Measurements from ENCODE around the gene GOLGA8G. TPM values are rescaled to one million over a fixed set of nuclear protein-coding genes. Genes with fewer than 3 reads are reported as not detected.
"Not testable (repeated sequence)": the region's sequence is repeated elsewhere in the genome, so short reads cannot be mapped to it uniquely, and the experiment has no call there.

Gene GOLGA8G
- total RNA-seq (2014; rRNA removed; shearing (Covaris generic)): not detected in 2 replicates
- not detected in 2 replicates for polyA plus RNA-seq (2015; cell fraction: cytosol; rRNA removed)
- not detected in 2 replicates for polyA plus RNA-seq (2015; cell fraction: nucleus; rRNA removed)

- DNase-seq (ENCODE audit: low read depth, low spot score); in situ Hi-C loops (cut with HindIII; ENCODE audit: low pct_unique_long_range_greater_than_20kb, low sequenced_read_pairs): not testable (repeated sequence)
Measured at GRCh38 chr15:28532954-28533353, at the start of gene GOLGA8G. Gene GOLGA8G (minus strand): TSS chr15:28532971. CDS start chr15:28532909, 62 bp downstream.

DNA sequence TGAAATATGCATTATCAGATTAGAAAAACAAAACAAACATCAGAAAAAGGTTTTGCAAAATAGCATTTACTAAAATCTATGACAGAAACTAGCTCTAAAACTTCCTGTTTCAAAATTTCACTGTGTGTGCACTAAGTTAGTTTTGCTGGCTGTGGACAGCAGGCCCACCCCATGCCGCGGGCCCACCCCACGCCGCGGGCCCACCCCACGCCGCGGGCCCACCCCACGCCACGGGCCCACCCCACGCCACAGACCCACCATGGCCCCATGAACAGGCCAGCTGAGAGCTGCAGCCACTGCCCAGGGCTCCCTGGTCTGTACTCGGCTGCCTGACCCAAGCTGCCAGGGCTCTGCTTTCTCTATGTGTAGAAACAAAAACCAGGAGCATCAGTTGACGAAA is 40.6 kb upstream of the GOLGA8G start:
- in situ Hi-C loops (cut with HindIII; ENCODE audit: low pct_unique_long_range_greater_than_20kb, low sequenced_read_pairs); DNase-seq (ENCODE audit: low read depth, low spot score): not testable (repeated sequence)

DNA sequence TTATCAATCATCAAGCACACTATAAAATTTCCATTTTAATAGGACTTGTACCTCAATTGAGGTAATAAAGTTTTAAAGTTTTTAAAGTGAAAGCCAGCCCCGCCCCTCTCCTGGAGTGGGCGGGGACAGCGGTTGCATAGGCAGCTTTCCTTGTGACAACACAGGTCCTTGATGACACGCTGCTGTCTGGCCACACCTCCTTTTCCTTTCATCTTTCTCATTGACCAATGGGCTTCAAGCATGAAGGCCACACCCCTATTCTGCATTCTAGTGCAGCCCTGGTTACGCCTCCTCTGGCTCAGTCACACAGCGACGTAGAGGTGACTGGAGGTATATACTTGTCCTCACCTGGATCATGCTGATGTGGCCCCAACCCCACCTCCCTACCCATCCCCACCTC is 20.5 kb upstream of the GOLGA8G start, which contains the start of gene GOLGA6L25:
GOLGA6L25 (plus strand) TSS at position 301 of the 400 bp plus-strand sequence; CDS start at position 362, 61 bp downstream.
- DNase-seq (ENCODE audit: low read depth, low spot score); in situ Hi-C loops (cut with HindIII; ENCODE audit: low pct_unique_long_range_greater_than_20kb, low sequenced_read_pairs): not testable (repeated sequence)

GRCh38 chr15:28515208-28515607 is 17.6 kb downstream of the GOLGA8G start:
- DNase-seq (ENCODE audit: low read depth, low spot score); in situ Hi-C loops (cut with HindIII; ENCODE audit: low pct_unique_long_range_greater_than_20kb, low sequenced_read_pairs): not testable (repeated sequence)

GRCh38 chr15:28514128-28514527 is 18.6 kb downstream of the GOLGA8G start:
- not testable (repeated sequence) for DNase-seq (ENCODE audit: low read depth, low spot score)

GRCh38 chr15:28508217-28508889 is 24.4 kb downstream of the GOLGA8G start:
- DNase-seq (ENCODE audit: low read depth, low spot score); in situ Hi-C loops (cut with HindIII; ENCODE audit: low pct_unique_long_range_greater_than_20kb, low sequenced_read_pairs): not testable (repeated sequence)

More at GRCh38 chr15:28514128-28514527, 18.6 kb downstream of the GOLGA8G start:
- in situ Hi-C loops (cut with HindIII; ENCODE audit: low pct_unique_long_range_greater_than_20kb, low sequenced_read_pairs): not testable (repeated sequence)

GRCh38 chr15:28481340-28481739 is 51.4 kb downstream of the GOLGA8G start:
- in situ Hi-C loops (cut with HindIII; ENCODE audit: low pct_unique_long_range_greater_than_20kb, low sequenced_read_pairs); DNase-seq (ENCODE audit: low read depth, low spot score): not testable (repeated sequence)

Small RNA genes within 50 kb of the gene (small RNA-seq; reads per million reads assigned to genes)
- gene AC138749.2 (0 reads per million in 2 experiments), gene AC138749.4 (0 reads per million in 2 experiments), gene AC138749.5 (0 reads per million in 2 experiments), gene MIR4509-3 (0 reads per million in 2 experiments), gene RF00017 (0 reads per million in 2 experiments)

Other genes starting within 250 kb of the GOLGA8G start
- gene HERC2, start 210.8 kb downstream of the GOLGA8G start, total RNA-seq (2014; rRNA removed; shearing (Covaris generic)): 34.1 and 35.8 TPM in 2 replicates
- not detected in 2 replicates for gene GOLGA6L24, start 174.9 kb downstream of the GOLGA8G start, total RNA-seq (2014; rRNA removed; shearing (Covaris generic))
- not detected in 2 replicates for gene GOLGA8F, start 154.3 kb downstream of the GOLGA8G start, total RNA-seq (2014; rRNA removed; shearing (Covaris generic))
- not detected in 2 replicates for gene GOLGA6L25, start 20.6 kb upstream of the GOLGA8G start, total RNA-seq (2014; rRNA removed; shearing (Covaris generic))
- gene GOLGA8M, start 179.4 kb upstream of the GOLGA8G start, total RNA-seq (2014; rRNA removed; shearing (Covaris generic)): not detected in 2 replicates